Mucosa of descending colon (tissue), 3 donors: ENCODE data around the gene CSTF2T. TPM values are rescaled to one million over a fixed set of nuclear protein-coding genes. Genes with fewer than 3 reads are reported as not detected.

ENCODE experiments used
- ATAC-seq: fragments of 200-7000 bp; cut with Tn5 transposase; one replicate; pipeline ENCODE4 v1.9.1; 2020; ENCODE audit warnings: mild to moderate bottlenecking, moderate library complexity
- DNase-seq, 3 donors: peaks; one replicate each; pipeline ENCODE4 v3.0.0-alpha.2; 2020
- H3K36me3 ChIP-seq: fragments of 200-600 bp; one replicate; pipeline ENCODE4 v1.8.0; 2021; ENCODE audit warnings: low read depth, mild to moderate bottlenecking
- H3K4me1 ChIP-seq: fragments of 200-600 bp; one replicate; pipeline ENCODE4 v1.8.0; 2021; ENCODE audit warnings: low read depth, mild to moderate bottlenecking
- H3K4me3 ChIP-seq: fragments of 200-600 bp; one replicate; pipeline ENCODE4 v1.8.0; 2021; ENCODE audit warnings: mild to moderate bottlenecking
- H3K9me3 ChIP-seq: fragments of 200-600 bp; one replicate; pipeline ENCODE4 v1.8.0; 2021; ENCODE audit warnings: mild to moderate bottlenecking
- CTCF ChIP-seq: fragments of 200-600 bp; IDR thresholded peaks from one replicate; pipeline ENCODE4 v1.8.0; 2022; ENCODE audit warnings: antibody characterized with exemption, mild to moderate bottlenecking
- intact Hi-C, 2 donors: fragments of 100-400 bp; cut with DNase I in 1 of 2; cut with micrococcal nuclease in 1 of 2; formaldehyde crosslinking; loops; one replicate each; pipeline versions ENCODE4 v1.11.0 to v1.11.1; 2022; cut with DNase I, micrococcal nuclease
- total RNA-seq, 3 donors: library from RNA; stranded (reverse); fragmentation: NEBNext Ultra II Directional in 2 of 3; extraction: Animal tissue kit (Norgen Biotek cat#: 25700) in 2 of 3; gene quantifications; one replicate each; pipeline versions ENCODE4 v1.2.1 to v1.2.4, GENCODE V29; 2021 to 2023
- donor health status: DM: no; HTN: no; CAD: no; lungs with moderate emphysema.
- donor health status: DM: no; HTN: no; CAD: no.
- donor health status: DM: no; HTN: yes; CAD: no.

Gene CSTF2T
- total RNA-seq, 3 donors from 2014 or later, result 13.5 to 21.7 (median 18.9) TPM

GRCh38 chr10:51668336-51668689, 31.1 kb downstream of the CSTF2T start:
- H3K9me3 ChIP-seq, result peaks cover 4% of the 10 kb centered on the region
- ATAC-seq (no peak), DNase-seq (no peak)
- H3K4me1 ChIP-seq, result no peaks in the 10 kb centered on the region
- intact Hi-C loops, result no loop called here
- no peak for TF ChIP-seq CTCF
- H3K36me3 ChIP-seq, result no peaks in the 10 kb centered on the region
- H3K4me3 ChIP-seq, result no peak overlapping the region

GRCh38 chr10:51667678-51668335, 31.6 kb downstream of the CSTF2T start:
- H3K9me3 ChIP-seq, result peaks cover 4% of the 10 kb centered on the region
- intact Hi-C loops, result no loop called here
- H3K36me3 ChIP-seq, result no peaks in the 10 kb centered on the region
- no peak for TF ChIP-seq CTCF
- no peak for ATAC-seq
- no peaks in the 10 kb centered on the region for H3K4me1 ChIP-seq
- H3K4me3 ChIP-seq, result no peak overlapping the region
- no peak for DNase-seq

GRCh38 chr10:51666456-51666855, 32.9 kb downstream of the CSTF2T start:
- DNase-seq (no peak), ATAC-seq (no peak)
- intact Hi-C loops, result no loop called here
- TF ChIP-seq CTCF, result no peak
- no peaks in the 10 kb centered on the region for H3K9me3 ChIP-seq
- no peaks in the 10 kb centered on the region for H3K36me3 ChIP-seq
- H3K4me3 ChIP-seq, result no peak overlapping the region
- H3K4me1 ChIP-seq, result no peaks in the 10 kb centered on the region

- intact Hi-C loops, result no loop called here
- no peak for ATAC-seq
- Histone ChIP-seq H3K4me3 (no peak overlapping the region), H3K4me1 (no peaks in the 10 kb centered on the region), H3K9me3 (no peaks in the 10 kb centered on the region), H3K36me3 (no peaks in the 10 kb centered on the region)
- TF ChIP-seq CTCF, result no peak
- no peak for DNase-seq
Observed at GRCh38 chr10:51663086-51663485, 36.3 kb downstream of the CSTF2T start.

- Histone ChIP-seq H3K4me3 (no peak overlapping the region), H3K9me3 (no peaks in the 10 kb centered on the region), H3K4me1 (no peaks in the 10 kb centered on the region), H3K36me3 (no peaks in the 10 kb centered on the region)
- ATAC-seq (no peak), DNase-seq (no peak)
- TF ChIP-seq CTCF, result no peak
- intact Hi-C loops, result no loop called here
Observed at GRCh38 chr10:51659344-51659743, 40.1 kb downstream of the CSTF2T start.

GRCh38 chr10:51658000-51658399, 41.4 kb downstream of the CSTF2T start:
- intact Hi-C loops, result no loop called here

More at GRCh38 chr10:51658000-51658399, 41.4 kb downstream of the CSTF2T start:
- no peaks in the 10 kb centered on the region for H3K4me1 ChIP-seq
- no peak overlapping the region for H3K4me3 ChIP-seq
- ATAC-seq (no peak), DNase-seq (no peak)
- no peaks in the 10 kb centered on the region for H3K9me3 ChIP-seq
- TF ChIP-seq CTCF, result no peak
- no peaks in the 10 kb centered on the region for H3K36me3 ChIP-seq
